ENCODE results near the gene OPN4.

- TF ChIP-seq, protein P1, sequence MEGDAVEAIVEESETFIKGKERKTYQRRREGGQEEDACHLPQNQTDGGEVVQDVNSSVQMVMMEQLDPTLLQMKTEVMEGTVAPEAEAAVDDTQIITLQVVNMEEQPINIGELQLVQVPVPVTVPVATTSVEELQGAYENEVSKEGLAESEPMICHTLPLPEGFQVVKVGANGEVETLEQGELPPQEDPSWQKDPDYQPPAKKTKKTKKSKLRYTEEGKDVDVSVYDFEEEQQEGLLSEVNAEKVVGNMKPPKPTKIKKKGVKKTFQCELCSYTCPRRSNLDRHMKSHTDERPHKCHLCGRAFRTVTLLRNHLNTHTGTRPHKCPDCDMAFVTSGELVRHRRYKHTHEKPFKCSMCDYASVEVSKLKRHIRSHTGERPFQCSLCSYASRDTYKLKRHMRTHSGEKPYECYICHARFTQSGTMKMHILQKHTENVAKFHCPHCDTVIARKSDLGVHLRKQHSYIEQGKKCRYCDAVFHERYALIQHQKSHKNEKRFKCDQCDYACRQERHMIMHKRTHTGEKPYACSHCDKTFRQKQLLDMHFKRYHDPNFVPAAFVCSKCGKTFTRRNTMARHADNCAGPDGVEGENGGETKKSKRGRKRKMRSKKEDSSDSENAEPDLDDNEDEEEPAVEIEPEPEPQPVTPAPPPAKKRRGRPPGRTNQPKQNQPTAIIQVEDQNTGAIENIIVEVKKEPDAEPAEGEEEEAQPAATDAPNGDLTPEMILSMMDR (IDR thresholded peaks at IDR 0.05 in 8 of 11, conservative IDR thresholded peaks at IDR 0.05 in 3 of 11), result no peak
- TF ChIP-seq POLR2AphosphoS5 (IDR thresholded peaks at IDR 0.05) (no peak), POLR2A (IDR thresholded peaks at IDR 0.05) (no peak)
Observed at GRCh38 chr10:86649471-86650150, 4.7 kb upstream of the OPN4 start.
